Melanocyte of skin (primary cell): ENCODE results near the gene ZNF451. TPM values are rescaled to one million over a fixed set of nuclear protein-coding genes. Genes with fewer than 3 reads are reported as not detected.

Experiments
- total RNA-seq, 2 donors: library from RNA; depleted of rRNA; stranded (reverse); fragments of >200 nt; gene quantifications; 2 replicates each; pipeline ENCODE4 v1.2.3, GENCODE V29; 2012

ZNF451 gene, protein sequence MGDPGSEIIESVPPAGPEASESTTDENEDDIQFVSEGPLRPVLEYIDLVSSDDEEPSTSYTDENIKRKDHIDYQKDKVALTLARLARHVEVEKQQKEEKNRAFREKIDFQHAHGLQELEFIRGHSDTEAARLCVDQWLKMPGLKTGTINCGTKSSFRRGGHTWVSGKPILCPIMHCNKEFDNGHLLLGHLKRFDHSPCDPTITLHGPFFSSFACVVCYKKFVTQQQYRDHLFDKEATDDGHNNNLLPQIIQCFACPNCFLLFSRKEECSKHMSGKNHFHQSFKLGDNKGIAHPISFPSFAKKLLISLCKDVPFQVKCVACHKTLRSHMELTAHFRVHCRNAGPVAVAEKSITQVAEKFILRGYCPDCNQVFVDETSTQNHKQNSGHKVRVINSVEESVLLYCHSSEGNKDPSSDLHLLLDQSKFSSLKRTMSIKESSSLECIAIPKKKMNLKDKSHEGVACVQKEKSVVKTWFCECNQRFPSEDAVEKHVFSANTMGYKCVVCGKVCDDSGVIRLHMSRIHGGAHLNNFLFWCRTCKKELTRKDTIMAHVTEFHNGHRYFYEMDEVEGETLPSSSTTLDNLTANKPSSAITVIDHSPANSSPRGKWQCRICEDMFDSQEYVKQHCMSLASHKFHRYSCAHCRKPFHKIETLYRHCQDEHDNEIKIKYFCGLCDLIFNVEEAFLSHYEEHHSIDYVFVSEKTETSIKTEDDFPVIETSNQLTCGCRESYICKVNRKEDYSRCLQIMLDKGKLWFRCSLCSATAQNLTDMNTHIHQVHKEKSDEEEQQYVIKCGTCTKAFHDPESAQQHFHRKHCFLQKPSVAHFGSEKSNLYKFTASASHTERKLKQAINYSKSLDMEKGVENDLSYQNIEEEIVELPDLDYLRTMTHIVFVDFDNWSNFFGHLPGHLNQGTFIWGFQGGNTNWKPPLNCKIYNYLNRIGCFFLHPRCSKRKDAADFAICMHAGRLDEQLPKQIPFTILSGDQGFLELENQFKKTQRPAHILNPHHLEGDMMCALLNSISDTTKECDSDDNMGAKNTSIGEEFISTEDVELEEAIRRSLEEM
- total RNA-seq: 10 to 100 TPM; 44.7 to 53.6 TPM

DNA sequence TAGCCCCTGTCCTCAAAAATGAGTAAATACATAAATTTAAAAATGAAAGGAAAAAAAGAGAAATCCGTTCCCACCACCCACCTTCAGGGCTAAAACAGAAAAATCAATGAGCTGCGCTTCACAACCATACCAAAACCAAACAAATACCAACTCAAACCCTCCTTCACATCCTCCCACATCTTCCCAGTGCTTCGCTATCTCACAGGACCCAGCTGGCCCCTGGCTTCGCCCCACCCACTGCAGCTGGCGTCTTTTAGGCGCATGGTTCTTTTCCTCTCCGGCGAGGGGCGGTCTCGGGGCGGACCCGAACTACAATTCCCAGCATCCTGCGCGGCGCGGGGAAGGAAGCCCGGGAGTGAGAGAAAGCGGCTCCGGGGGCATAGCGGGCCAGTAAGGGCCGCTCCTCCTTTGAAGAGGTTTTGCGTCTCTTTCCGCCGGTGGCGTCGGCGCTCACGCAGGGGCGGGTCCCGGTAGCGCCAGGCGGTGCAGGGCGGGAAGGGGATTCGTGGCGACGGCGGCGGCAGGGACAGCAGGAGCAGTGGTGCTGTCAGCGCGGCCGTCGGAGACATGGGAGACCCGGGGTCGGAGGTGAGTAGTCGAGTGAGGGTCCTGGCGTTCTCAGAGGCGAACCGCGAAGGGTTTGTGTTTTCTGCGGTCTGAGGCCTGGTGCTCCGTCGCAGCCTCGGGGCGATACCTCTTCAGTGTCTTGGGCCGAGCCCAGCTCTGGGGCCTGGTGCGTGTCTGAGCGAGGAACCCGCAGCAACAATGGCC, at the start of gene ZNF451:
Gene ZNF451, plus strand, starts transcription at position 502 of the 771 bp plus-strand sequence. Its CDS starts 66 bp downstream, at position 568.

DNA sequence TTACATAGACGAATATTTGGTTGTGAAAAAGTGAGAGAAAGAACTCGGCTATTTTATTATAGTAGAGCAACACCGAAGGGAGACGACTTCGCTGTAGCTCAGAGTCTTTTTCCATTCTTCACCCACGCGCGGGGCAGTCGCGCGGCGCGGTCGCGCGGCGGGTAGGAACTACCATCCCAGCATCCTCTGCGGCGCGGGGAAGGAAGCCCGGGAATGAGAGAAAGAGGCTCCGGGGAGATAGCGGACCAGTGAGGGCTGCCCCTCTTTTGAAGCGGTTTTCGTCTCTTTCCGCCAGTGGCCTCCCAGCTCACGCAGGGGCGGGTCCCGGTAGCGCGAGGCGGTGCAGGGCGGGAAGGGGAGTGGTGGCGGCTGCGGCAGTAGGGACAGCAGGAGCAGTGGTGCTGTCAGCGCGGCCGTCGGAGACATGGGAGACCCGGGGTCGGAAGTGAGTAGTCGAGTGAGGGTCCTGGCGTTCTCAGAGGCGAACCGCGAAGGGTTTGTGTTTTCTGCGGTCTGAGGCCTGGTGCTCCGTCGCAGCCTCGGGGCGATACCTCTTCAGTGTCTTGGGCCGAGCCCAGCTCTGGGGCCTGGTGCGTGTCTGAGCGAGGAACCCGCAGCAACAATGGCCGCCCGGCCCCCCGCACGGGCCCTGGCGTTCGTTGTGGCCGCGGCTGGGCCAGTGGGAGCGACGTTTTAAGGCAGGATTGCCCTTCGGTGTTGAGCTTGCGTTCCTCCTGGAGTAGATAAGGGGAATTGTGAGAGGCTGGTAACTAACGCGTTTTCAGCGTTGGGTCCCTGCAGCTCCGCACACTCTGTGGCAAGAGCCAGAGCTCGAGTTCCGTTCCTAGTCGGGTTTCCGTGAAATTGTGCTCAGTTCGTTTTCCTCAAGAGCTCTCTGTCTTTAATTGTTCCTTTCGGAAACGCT, 43.4 kb upstream of the ZNF451 start, which contains the start of gene KIAA1586:
Gene KIAA1586, plus strand, starts transcription at position 362 of the 925 bp plus-strand sequence. Its CDS starts 63 bp downstream, at position 425.

GRCh38 chr6:57172136-57173055, 82.4 kb downstream of the ZNF451 start, which contains the start of gene BAG2:
BAG2 (plus strand) TSS chr6:57172326; CDS start chr6:57172698, 372 bp downstream.

Other genes starting within 250 kb of the ZNF451 start
- 1 to 10 TPM in 1 of 2 donors, under 1 TPM in 1; 0.67 to 1.4 TPM for gene BEND6, start 135.1 kb upstream of the ZNF451 start, total RNA-seq
- 1 to 10 TPM; 7.9 to 9.7 TPM for gene KIAA1586, start 43.5 kb upstream of the ZNF451 start, total RNA-seq
- 1 to 10 TPM; 1.4 to 3.7 TPM for gene BAG2, start 82.1 kb downstream of the ZNF451 start, total RNA-seq
- gene RAB23, start 132.1 kb downstream of the ZNF451 start, total RNA-seq: 10 to 100 TPM; 11.0 to 14.7 TPM
- gene PRIM2, start 227.4 kb downstream of the ZNF451 start, total RNA-seq: 10 to 100 TPM; 18.9 to 47.3 TPM